ENCODE measurements around the gene XKR3.
"Not testable (repeated sequence)": the region's sequence is repeated elsewhere in the genome, so short reads cannot be mapped to it uniquely, and the experiment has no call there.

The XKR3 gene

DNA sequence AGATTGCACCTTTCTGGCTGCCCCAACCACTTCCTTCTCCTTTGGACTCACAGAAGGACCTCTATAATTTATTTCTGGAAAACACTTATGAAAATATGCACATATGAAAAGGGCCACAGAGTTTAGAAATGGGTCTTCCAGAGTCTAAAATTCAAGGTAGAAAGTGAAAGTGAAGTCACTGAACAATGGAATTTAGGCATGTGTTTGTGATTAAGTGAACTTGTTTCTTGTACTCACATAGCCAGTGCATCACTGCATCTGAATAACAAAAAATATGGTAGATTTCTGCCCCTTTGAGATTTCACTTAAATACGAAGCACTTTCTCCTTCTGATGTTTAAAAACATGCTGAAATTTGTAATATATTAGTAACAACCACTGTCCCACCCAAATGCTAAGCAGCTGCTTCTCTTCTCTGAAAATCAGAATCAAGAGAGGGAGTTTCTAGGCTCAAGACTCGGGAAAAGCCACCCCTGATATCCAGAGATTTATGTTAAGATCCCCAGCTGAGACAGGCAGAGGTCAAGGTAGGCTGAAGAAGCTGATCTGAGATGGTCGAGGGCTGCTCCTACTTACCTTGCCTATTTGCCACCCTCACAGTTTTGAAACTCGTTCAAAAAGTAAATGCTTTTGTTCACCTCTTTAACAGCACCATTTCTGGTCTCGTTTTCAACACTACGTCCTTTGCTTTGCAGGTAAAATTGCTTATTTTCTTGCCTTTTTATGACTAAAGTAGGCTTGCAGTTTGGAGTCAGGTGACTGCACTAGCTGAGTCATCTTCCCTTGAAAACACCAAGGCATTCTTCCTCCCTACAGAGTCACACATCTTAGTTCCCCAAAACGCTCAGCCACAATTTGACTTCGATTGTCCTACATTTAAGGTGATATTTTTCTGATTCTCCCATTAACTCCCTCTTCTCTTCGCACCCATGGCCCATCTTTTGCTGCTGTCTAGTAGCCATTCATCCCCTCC lies at the start of gene XKR3:
XKR3 (minus strand) TSS at position 696 of the 972 bp plus-strand sequence. CDS start 17,338 bp downstream, outside the sequence.
- no peak for DNase-seq (ENCODE audit: low spot score)

DNA sequence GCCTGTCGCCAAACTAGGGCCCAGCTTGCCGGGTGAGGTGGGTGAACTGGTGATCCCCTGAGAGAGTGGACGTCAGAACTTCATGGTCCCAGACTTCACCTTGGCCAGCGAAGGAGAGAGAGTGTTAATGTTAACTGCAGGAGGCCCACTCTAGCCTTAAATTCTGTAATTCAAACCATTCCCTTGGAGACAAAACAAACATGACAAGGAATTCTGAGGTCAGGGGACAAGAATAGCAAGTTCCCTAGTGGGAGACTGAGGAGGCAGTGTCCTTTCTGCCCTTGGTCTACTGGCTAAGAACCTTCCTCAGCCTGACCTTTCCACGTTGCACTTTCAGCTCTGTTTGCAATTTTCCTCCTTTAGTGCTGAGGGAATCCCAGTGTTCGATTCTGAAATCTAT lies 44.4 kb upstream of the XKR3 start:
- not testable (repeated sequence) for DNase-seq (ENCODE audit: low spot score)

DNA sequence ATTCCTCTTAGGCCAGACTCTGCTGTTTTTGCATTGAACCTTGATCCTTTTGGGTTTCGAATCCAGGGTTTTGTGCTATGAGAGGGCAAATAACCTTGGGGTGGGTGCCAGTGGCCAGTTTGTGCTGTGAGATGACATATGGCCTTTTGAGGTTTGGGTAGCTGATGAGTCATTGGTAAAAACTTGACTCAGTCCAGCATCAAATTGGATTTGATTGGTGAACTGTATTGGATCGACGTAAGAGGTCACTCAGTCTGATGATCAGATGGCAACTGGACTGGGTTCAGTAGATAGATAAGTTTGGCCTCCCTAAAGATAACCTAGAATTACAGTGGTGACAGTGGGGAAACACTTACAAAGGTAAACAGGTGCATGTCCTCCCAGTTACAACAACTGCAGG lies 41.0 kb upstream of the XKR3 start:
- no peak for DNase-seq (ENCODE audit: low spot score)

DNA sequence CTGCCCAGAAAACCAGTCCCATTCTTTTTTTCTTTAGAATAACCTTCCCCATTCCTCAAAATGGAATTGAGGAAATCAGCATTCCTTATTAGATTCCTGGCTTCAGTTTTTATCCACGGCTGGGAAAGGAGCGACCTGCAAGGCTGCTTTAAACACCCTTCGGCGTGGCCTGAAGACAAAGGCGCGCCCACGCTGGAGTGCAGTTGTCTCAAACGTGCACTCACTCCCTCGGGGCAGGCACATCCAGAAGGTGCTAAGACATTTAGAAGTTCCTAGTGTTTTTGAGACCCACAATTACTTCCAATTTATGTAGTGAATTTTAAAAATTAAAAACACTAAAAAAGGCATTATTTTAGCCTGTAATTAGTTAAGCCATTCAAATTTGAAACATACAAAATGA lies 31.6 kb upstream of the XKR3 start:
- DNase-seq (ENCODE audit: low spot score) = not testable (repeated sequence)

DNA sequence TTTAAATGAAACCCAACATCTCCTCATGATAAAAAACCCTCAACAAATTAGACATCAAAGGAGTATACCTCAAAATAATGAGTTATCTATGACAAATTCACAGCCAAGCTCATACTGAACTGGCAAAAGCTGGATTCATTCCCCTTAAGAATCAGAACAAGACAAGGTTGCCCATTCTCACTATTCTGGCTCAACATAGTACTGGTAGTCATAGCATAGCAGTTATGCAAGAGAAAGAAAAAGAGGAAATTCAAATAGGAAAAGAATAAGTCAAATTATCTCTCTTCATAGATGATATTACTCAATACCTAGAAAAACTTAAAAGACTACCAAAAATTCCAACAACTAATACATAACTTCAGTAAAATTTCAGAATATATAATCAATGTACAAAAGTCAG lies 29.4 kb upstream of the XKR3 start:
- DNase-seq (ENCODE audit: low spot score) = no peak

DNA sequence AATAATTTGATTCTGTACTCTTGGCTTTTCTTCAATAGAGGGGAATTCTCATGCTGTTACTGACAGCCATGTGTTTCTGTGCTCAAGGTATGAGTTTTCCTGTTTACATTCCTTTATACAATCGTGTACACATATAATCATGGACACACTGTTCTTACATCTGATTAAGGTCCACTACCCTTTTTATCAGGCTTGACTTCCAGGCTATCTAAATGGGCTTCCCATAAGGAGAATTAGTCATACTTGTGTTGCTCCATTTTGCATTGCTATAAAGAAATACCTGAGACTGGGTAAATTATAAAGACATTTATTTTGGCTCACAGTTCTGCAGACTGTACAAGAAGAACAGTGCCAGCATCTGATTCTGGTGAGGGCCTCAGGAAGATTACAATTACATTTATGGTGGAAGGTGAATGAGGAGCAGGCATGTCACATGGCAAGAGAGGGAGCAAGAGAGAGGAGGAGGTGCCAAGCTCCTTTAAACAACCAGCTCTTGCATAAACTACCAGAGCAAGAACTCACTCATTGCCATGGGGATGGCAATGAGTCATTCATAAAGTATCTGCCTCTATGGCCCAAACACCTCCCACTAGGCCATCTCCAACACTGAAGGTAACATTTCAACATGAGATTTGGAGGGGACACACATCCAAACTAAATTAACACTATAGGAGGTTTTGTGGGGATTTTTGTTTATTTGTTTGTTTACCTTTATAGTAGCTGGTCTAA lies 26.2 kb upstream of the XKR3 start:
- not testable (repeated sequence) for DNase-seq (ENCODE audit: low spot score)

DNA sequence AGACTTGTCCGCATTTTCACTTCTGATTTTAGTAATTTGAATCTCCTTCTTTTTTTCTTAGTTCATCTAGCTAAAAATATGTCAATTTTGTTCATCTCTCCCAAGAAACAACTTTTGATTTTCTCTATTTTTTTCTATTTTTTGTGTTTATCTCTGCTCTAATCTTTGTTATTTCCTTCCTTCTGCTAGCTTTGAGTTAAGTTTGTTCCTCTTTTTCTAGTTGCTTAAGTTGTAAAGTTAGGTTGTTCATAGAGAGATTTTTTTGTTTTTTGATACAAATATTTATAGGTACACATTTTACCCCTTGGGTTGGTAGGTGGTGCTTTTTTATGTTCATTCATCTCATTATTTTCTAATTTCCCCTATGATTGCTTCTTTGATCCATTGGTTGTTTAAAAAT lies 22.1 kb upstream of the XKR3 start:
- no peak for DNase-seq (ENCODE audit: low spot score)

DNA sequence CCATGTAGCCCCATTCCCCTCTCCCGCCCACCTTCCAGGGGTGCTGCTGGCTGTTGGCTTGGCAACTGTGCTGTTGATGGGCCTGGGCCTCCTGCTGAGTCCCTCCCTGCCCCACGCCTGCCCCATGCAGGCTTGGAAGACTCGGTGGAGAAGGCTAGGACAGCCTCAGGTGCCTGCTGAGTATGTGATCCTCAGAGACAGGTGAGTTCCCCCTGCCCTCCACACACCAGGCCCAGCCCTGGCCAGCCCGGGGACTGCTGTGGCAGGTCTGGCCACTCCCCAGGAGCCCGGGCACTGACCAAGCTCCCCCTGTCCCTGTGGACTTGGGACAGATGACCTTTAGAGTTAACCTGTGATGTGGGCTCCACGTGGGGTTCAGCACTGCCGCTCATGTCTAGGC lies 20.7 kb upstream of the XKR3 start:
- no peak for DNase-seq (ENCODE audit: low spot score)

DNA sequence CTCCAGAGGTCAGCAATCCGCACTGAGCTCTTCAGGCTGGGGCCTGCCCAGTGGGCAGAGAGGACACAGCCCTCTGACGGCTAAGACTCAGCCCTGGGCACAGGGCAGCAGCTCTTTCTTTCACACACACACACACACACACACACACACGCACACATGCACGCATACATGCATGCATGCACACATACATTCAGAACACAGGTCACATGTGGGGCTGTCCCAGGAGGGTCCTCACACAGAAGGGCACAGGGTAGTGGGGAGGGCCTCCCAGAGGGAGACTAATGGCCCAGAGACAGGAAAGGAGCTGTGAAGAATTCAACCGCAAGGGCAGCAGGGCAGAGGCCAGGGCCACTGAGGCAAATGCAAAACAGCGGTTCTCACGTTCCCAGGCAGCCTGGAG lies 20.3 kb upstream of the XKR3 start:
- DNase-seq (ENCODE audit: low spot score) = no peak

DNA sequence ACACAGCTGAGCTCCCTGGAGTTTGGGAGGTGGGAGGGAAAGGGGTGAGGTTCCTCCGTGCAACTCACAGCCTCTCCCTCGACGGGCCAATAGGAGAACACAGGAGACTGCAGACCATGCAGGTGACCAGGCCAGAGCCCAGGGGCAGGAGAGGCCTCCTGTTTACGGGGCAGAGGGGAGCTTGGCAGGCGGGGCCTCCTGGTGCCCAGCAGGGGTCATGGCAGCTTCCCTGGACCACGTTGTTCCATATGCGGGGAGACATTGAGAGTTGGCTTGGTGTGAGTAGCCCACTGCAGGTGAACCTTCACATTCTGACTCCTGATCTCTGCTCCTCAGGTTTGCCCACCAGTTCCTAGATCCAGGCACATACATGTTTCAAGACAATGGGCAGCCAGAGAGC lies 19.3 kb upstream of the XKR3 start:
- DNase-seq (ENCODE audit: low spot score) = no peak

DNA sequence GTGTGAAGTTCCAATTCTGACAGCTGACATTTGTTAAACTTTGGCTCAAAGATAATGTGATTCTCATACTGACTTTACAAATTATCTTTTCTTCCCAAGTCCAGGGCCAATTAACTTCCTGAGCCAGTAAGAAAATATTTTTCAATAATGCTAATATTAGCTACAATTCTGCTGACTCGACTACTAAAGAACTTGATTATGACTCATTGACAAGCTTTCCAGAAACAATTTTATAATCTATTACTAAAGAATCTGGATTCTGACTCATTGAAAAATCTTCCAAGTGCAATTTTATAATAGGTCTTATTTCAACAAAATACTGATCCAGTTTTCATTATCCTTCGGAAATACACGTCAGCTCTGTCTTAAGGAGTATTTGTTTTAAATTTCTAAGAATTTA lies 12.9 kb upstream of the XKR3 start:
- DNase-seq (ENCODE audit: low spot score) = no peak

DNA sequence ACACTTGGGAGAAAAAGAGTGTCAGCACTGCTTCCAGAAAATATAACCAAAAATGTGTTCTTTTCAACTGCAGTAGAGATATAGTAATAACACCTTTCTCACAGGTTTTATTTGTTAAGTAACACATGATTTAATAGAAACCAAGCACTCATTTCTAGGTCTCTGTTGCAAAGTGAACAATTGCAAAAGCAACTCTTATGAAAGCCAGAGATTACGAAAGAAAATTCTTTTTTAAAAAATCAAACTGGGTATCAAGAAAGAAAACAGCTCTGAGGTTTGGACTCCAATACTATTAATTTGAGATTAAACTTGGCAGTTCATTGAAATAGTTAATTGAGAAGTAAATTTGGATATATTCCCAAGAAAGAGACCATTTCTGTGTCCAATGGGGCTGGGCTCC lies 9.8 kb upstream of the XKR3 start:
- no peak for DNase-seq (ENCODE audit: low spot score)

DNA sequence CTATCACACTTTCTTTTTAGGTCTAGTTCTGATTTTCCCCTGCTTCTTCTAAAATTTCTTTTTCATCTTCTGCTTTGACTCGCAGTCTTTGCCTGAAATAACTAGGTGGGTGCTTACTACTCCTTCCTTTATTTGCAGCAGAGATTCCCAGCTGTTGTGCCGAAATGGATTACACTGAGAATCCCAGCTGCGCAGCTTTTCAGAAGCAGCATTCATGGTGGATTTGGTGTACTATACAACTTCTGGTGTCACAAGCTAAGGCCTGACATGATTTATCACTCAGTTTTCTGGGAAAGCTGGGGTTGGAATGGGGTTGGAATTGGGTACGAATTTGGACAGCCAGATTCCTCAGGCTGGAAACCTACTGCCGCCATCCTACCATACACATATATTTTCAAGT lies 6.0 kb upstream of the XKR3 start:
- no peak for DNase-seq (ENCODE audit: low spot score)

DNA sequence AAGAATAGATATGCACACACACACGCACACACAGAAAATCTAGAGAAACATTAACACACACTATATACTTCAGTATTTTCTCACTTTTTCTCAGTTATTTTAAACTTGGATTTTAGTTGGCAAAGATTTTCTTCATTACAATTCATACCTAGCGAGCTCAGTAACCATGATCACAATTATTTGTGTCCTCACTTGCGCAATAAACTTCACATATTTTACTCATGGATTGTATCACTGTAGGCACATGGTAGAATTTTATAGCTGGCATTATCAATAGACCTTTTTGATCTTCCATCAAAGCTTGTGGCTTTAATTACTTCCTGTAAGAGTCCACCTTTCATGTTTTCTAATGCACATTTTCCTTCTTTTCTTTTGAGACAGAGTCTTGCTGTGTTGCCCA lies 4.8 kb upstream of the XKR3 start:
- no peak for DNase-seq (ENCODE audit: low spot score)

DNA sequence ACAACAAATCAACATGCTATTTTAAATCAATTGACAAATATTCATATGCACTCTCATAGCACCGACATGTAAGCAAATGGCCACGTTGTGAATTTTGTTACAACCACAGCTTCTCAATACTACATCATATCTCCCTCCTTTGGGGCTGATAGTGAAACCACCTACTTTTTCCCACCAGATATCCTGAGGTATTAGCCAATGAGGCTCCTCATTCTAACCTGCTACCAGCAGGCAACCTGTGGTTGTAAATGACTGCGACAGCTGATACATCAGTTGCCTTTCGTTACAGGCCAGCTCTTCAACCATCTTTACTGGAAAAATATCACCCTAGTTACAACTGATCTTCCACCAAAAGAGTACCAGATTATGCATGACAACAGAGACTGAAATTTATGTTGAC lies 3.7 kb upstream of the XKR3 start:
- no peak for DNase-seq (ENCODE audit: low spot score)

DNA sequence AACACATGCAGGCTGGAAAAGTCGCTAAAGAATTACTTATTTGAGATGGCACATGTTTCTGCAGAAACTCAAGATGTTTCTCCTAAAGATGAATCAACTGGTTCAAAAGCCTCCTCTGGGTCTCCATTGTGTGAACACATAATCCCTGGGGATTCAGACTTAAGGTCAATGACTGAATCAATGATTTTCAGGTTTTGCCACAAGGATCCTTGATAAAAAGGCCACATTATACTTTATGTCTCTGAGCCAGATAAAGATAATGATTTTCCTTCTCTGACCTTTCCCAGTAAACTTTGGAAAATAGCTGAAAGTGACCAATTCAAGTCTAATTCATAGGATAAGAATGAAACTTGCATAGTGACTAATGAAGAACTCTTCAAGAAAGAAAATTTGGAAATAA lies 2.3 kb upstream of the XKR3 start:
- DNase-seq (ENCODE audit: low spot score) = no peak

DNA sequence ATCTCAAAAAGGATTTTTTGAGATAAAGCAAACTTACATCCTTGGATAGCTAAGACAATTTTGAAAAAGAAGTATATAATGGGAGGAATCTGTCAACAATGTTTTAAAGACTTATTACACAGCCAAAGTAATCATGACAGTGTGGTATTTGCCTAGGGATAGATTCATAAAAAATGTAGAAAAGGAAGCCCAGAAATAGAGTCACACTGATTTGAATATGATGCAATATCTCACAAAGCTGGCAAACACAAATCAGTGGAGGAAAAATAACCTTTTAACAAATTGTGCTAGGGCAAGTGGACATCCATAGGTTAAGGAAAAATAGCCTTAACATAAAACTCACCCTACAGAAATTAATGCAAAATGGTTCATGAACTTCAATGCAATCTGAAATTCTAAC lies 6.0 kb downstream of the XKR3 start:
- DNase-seq (ENCODE audit: low spot score) = no peak

DNA sequence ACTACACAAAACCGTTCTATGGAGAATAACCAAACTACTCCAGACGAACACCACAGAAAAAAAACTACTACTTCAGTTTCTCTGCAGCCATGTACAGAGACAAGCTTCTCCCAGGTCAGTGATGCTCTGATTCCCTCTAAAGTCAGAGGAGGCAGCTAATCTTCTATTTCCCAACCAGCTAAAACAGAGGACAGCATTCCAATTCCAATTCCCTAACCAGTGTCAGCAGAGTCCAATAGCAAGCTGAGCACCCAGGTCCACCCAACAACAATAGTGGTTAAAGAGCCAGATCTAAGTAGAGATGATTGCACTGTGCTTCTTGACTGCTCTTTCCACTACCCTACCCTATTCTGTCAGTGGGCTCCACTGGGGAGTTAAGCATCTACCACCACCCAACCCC lies 6.7 kb downstream of the XKR3 start:
- DNase-seq (ENCODE audit: low spot score) = no peak

DNA sequence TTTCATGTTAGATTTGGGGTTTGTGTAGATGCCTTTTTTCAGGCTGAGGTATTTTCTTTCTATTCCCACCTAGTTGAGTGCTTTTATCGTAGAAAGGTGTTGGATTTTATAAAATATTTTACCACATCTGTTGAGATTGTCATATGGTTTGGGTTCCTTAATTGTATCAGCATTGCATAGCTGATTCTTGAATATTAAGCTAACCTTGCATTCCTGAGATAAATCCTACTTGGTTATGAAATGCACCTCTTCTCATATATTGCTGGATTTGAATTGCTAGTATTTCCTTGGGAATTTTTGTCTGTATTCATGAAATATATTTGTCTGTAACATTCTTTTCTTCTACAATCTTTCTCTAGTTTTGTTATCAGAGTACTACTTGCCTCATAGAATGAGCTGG lies 10.1 kb downstream of the XKR3 start:
- no peak for DNase-seq (ENCODE audit: low spot score)

DNA sequence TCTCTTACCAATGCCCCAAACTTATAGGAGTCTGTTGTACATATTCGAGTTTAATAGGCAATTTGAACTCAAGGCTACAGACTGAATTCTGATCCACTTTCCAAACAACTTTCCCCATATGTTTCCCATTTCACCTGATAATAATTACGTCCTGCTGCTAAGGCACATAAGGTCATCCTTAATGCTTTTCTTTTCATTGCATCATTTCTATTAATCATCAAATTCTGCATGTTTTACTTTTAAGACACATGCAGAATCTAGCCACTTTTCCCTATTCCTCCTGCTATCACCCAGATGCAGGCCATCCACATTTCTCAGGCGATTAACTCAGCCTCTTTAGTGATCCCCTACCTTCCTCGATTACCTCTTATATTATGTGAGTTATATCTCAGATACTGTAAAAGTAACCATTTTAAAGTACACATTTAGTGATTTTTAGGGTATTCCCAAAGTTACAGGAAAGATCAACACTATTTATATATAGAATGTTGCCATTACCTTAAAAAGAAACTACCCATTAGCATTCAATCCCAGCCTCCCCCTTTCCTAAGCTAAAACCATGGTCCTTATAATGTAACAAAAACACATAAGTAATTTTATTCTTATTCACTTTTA lies 14.9 kb downstream of the XKR3 start:
- DNase-seq (ENCODE audit: low spot score) = no peak

DNA sequence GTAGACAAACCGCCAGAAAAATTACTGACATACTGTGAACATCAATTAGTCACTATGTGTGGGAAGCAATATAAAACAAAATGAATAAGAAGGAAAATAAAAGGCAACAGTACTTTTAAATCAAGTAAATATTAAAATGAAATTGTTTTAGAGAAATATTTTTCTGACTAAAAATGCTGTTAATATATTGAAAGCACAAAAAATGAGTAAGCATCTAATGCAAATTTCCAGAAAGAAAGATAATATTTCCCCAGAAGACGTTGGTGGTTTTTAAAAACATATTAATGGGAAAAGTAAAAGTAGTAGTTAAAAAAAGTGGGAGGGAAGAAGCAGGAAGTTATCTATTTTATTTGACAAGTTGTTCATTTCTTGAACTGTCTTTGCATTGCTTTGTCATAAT lies 16.5 kb downstream of the XKR3 start:
- DNase-seq (ENCODE audit: low spot score) = no peak

DNA sequence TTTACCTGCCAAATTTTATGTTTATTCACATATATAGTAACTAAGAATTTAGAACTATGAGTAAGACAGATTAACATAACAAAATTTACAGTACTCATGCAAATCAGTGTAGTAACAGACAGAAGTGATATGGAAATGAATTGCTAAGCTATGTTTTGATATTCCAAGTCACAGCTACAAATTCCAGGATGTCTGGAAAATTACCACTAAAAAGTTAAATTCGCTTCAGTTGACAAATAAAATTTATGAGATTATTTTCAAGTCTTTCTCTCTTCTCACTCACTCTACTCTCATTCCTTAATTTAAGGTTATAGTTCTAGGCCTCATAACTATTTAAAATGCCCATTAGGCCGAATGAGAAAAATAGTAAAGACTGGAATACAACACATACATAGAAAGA lies 18.1 kb downstream of the XKR3 start:
- DNase-seq (ENCODE audit: low spot score) = no peak

DNA sequence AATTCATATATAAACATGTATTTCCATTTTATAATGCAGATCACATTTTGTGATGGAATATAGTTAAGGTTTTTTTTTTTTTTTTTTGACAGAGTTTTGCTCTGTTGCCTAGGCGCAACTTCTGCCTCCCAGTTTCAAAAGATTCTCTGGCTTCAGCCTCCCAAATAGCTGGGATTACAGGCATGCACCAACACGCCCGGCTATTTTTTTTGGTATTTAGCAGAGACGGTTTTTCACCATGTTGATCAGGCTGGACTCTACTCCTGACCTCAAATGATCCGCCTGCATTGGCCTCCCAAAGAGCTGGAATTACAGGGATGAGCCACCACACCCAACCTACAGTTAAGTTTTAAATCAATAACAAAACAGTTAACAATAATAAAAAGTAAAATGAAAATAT lies 18.8 kb downstream of the XKR3 start:
- no peak for DNase-seq (ENCODE audit: low spot score)
